ENCODE data around the gene SYT7. TPM values are rescaled to one million over a fixed set of nuclear protein-coding genes. Genes with fewer than 3 reads are reported as not detected.

SYT7 gene
- total and polyA plus RNA-seq, 8 donors = 2.1 to 8.4 (median 6.8) TPM

DNA sequence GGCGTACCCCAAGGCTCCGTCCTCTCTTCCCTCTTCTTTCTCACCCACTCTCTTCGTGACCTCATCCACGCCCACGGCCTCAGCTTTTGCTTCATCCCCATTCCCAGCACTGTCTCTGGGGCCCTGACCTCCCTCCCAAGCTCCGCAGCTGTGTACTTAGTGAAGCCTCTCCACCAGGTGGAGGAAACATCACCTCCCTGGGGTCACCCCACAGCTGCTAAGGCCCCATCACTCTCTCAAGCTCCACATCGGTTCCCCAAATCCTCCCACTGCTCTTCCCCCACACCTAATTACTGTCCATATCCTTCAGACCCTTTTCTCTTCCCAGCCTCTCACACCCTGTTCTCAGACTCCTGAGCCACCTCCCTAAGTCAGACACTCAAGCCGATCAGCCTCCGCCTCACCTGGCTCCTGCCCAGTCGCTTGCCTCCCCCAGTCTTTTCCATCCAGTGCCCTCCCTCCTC, 7.9 kb upstream of the SYT7 start:
- Histone ChIP-seq H3K9me3 (no peaks in the 10 kb centered on the region), H3K4me1 (peaks cover 6 to 20% of the 10 kb centered on the region in 2 donors), H3K36me3 (no peaks in the 10 kb centered on the region), H3K27me3 (peaks cover 0 to 34% of the 10 kb centered on the region in 2 donors), H3K4me3 (peak overlapping the region in 1 of 2 donors; percentile 52), H3K27ac (no peak overlapping the region)
- intact Hi-C loops (cut with DNase I) = no loop called here
- no peak for DNase-seq
- no peak for ATAC-seq
- TF ChIP-seq CTCF (IDR thresholded peaks at IDR 0.05) = no peak

GRCh38 chr11:61587951-61588727, 7.3 kb upstream of the SYT7 start:
- ATAC-seq = peak; percentile 85
- Histone ChIP-seq H3K27me3 (peaks cover 0 to 37% of the 10 kb centered on the region in 2 donors), H3K4me1 (peaks cover 6 to 20% of the 10 kb centered on the region in 2 donors), H3K27ac (peak overlapping the region; percentile 27 to 41), H3K4me3 (peak overlapping the region; percentile 43 to 52), H3K36me3 (no peaks in the 10 kb centered on the region), H3K9me3 (no peaks in the 10 kb centered on the region)
- no peak for TF ChIP-seq CTCF (IDR thresholded peaks at IDR 0.05)
- peak in 3 of 4 donors; percentile 43 to 90 (median 67) for DNase-seq
- intact Hi-C loops (cut with DNase I) = no loop called here

GRCh38 chr11:61587541-61587941, 6.7 kb upstream of the SYT7 start:
- ATAC-seq = peak; percentile 91
- Histone ChIP-seq H3K4me1 (peaks cover 6 to 20% of the 10 kb centered on the region in 2 donors), H3K27ac (peak overlapping the region; percentile 27 to 41), H3K4me3 (peak overlapping the region; percentile 43 to 52), H3K27me3 (peaks cover 0 to 43% of the 10 kb centered on the region in 2 donors), H3K9me3 (no peaks in the 10 kb centered on the region), H3K36me3 (no peaks in the 10 kb centered on the region)
- no peak for TF ChIP-seq CTCF (IDR thresholded peaks at IDR 0.05)
- intact Hi-C loops (cut with DNase I) = no loop called here
- peak; percentile 44 to 86 (median 66) for DNase-seq

GRCh38 chr11:61586792-61587430, 6.0 kb upstream of the SYT7 start:
- Histone ChIP-seq H3K4me1 (peaks cover 6 to 20% of the 10 kb centered on the region in 2 donors), H3K27me3 (peaks cover 0 to 49% of the 10 kb centered on the region in 2 donors), H3K9me3 (no peaks in the 10 kb centered on the region), H3K4me3 (peak overlapping the region; percentile 43 to 52), H3K36me3 (no peaks in the 10 kb centered on the region), H3K27ac (no peak overlapping the region)
- intact Hi-C loops (cut with DNase I) = no loop called here
- no peak for TF ChIP-seq CTCF (IDR thresholded peaks at IDR 0.05)
- no peak for ATAC-seq
- peak in 1 of 4 donors; percentile 67 for DNase-seq

GRCh38 chr11:61585115-61585514, 4.2 kb upstream of the SYT7 start:
- no peak for DNase-seq
- Histone ChIP-seq H3K4me3 (no peak overlapping the region), H3K4me1 (peaks cover 9 to 28% of the 10 kb centered on the region in 2 donors), H3K27me3 (peaks cover 4 to 60% of the 10 kb centered on the region in 2 donors), H3K27ac (no peak overlapping the region), H3K9me3 (no peaks in the 10 kb centered on the region), H3K36me3 (no peaks in the 10 kb centered on the region)
- no peak for ATAC-seq
- no peak for TF ChIP-seq CTCF (IDR thresholded peaks at IDR 0.05)
- intact Hi-C loops (cut with DNase I) = no loop called here

All from left lung (tissue), 10 donors.